Measurements from ENCODE around the gene GREM1.

- TF ChIP-seq POLR2A (IDR thresholded peaks at IDR 0.05) (no peak), CTCF (IDR thresholded peaks at IDR 0.05) (no peak)
Measured at GRCh38 chr15:32671339-32672325, 46.2 kb upstream of the GREM1 start.

Data from adrenal gland (tissue), 5 donors.